Measurements from ENCODE around the gene GAK.
"Not testable (repeated sequence)": the region's sequence is repeated elsewhere in the genome, so short reads cannot be mapped to it uniquely, and the experiment has no call there.

The GAK gene

DNA sequence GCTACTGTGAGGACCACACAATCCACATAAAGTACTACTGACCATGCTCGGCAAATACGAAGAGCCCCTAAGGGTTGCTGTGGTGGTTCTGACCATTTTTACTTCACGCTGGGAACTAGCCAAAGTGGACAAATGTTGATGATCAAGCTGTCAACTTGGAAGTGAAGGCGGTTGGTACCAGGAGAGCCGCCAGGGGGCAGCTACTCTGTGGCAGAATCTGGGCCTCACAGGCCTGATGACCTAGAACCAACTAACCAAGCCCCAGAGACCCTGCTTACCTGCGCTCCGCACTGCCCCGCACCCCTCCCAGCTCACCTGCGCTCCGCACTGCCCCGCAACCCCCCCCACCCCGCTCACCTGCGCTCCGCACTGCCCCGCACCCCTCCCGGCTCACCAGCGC lies 5.6 kb downstream of the GAK start:
- DNase-seq (ENCODE audit: low spot score): no peak

DNA sequence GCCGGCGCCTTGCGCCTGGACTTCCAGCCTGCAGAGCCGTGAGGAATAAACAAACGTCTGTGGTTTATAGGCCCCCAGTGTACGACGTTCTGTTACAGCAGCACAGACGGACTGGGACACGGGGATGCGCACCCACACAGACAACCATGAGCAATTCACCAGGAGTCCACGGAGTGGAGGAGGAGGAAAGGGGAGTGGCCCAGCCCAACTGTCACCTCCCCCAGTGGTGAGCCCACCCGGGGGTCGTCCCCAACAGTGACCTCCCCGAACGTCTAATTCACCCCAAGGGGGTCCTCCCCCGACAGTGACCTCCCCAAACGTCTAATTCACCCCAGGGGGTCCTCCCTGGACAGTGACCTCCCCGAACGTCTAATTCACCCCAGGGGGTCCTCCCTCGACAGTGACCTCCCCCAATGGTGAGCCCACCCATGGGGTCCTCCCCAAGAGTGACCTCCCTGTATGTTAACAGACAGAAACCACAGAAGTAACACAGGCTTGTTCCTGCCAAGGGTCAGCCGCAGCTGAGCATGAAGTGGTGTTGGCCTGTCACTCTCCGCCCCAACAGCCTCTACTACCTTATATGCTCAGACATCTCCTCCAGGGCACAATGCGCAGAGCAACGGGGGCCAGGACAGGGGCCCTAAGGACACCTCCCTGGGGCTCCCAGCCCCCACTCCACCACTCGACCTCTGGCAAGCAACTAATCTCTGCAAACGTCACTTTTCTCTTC lies 6.2 kb downstream of the GAK start:
- DNase-seq (ENCODE audit: low spot score): no peak

DNA sequence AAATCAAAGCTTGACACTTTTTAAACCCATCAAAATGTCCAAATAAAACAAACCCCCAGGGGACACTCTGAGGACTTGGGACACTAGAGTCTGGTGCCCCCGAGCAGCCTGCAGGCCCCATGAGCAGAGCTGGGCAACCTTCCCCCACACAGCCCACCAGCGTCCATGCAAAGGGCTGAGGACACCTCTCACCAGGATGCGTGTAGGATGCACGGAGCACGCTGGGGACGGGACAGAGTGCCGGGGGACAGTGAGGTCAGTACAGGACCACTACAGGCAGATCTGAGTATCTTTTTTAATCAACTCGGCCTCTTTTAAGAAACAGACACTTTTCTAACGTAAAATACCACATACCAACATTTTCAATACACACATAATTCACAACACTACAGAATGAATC lies 6.9 kb downstream of the GAK start:
- DNase-seq (ENCODE audit: low spot score): no peak

DNA sequence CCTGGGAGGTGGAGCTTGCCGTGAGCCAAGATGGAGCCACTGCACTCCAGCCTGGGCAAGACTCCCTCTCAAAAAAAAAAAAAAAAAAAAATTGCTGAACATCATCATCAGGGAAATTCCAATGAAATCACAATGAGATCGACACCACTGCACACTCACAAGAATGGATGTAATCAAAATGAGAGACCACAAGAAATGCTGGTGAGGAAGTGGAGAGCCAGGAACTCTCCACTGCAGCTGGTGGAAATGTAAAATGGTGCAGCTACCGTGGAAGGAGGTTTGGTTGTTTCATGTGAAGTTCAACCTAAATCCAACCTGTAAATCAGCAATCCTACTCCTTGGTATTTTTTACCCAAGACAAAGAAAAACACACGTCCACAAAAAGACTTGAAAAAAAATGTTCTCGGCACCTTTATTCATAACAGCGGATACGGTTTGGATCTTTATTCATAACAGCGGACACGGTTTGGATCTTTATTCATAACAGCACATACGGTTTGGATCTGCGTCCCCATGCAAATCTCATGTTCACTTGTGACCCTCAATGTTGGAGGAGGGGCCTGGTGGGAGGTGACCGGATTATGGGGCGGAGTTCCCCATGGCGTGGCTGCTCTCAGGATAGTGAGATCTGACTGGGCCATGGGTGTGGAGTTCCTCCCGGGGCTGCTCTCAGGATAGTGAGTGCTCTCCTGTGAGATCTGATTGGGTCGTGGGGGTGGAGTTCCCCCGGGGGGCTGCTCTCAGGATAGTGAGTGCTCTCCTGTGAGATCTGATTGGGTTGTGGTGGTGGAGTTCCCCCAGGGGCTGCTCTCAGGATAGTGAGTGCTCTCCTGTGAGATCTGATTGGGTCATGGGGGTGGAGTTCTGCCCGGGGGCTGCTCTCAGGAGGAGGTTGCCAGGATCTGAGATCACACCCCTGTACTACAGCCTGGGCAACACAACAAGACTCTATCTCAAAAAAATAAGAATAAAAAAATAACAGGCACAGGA lies 7.7 kb downstream of the GAK start:
- DNase-seq (ENCODE audit: low spot score): peak; percentile 9

DNA sequence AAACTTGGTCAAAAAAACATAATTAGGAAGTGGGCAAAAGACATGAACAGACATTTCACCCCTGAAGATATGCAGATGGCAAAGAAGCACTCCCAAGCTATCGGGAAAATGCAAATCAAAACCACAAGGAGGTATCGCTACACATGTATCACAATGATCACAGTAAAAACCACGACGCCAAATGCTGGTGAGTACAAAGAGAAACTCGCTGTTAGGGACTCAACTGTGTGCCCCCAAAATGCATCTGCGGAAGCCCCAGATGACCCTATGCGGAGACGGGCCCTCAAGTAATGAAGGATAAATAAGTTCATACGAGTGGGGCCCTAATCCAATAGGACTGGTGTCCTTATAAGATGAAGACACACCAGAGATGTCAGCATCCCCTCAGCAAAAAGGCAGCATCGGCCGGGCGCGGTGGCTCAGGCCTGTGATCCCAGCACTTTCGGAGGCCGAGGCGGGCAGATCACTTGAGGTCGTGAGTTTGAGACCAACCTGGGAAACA lies 10.2 kb downstream of the GAK start:
- DNase-seq (ENCODE audit: low spot score): no peak

DNA sequence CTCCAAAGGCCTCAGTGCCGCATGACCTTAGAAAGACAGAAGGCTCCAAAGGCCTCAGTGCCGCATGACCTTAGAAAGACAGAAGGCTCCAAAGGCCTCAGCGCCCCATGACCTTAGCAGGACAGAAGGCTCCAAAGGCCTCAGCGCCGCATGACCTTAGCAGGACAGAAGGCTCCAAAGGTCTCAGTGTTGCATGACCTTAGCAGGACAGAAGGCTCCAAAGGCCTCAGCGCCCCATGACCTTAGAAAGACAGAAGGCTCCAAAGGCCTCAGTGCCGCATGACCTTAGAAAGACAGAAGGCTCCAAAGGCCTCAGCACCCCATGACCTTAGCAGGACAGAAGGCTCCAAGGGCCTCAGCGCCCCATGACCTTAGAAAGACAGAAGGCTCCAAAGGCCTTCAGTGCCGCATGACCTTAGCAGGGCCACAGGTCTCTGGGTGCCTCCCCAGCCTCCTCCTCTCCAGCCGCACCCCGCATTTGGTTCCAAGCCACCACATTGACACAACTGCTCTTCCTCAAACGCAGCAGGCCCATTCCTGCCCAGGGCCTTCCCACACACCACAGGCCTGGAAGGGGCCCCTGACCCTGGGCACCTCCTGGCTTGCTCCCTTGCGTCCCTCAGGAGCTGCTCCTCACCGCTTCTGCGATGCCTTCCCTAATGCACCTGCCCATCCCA lies 13.0 kb downstream of the GAK start:
- not testable (repeated sequence) for DNase-seq (ENCODE audit: low spot score)

DNA sequence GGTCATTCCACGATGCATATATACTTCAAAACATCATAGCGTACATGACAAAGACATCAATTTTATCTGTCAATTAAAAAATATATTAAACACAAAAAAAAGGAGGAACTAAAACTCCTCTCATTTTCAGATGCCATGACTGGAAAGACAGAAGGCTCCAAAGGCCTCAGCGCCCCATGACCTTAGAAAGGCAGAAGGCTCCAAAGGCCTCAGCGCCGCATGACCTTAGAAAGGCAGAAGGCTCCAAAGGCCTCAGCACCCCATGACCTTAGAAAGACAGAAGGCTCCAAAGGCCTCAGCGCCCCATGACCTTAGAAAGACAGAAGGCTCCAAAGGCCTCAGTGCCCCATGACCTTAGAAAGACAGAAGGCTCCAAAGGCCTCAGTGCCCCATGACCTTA lies 13.5 kb downstream of the GAK start:
- not testable (repeated sequence) for DNase-seq (ENCODE audit: low spot score)

DNA sequence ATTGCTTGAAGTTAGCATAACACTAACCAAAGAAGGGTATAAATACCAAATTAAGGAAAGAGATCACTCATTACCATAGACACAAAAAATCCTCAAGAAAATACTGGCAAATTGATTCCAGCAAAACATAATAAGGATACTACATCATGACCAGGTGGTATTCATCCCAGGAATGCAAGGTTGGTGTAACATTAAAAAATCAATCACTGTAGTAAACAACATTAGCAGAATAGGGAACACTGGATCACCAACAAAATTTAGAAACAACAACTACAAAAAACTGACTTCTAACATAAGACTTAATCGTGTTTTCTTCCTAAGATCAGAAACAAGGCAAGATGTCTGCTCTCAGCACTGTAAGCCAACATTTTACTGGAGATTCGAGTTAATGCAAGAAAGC lies 14.1 kb downstream of the GAK start:
- DNase-seq (ENCODE audit: low spot score): no peak

DNA sequence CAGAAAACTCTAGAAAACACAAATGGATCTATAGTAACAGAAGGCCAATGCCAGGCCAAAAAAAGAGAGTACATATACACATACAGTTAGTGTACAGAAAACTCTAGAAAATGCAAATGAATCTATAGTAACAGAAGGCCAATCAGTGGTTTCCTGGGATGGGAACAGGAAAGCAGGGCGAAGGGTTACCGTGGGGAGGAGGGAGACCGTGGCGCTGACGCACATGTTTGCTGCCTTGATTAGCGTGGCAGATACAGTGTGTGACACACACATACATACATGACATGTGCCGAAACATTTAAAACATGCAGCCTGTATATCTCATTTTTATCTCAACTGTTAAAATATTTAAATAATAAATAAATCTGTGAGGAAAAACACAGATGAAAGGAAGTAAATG lies 14.7 kb downstream of the GAK start:
- DNase-seq (ENCODE audit: low spot score): no peak

DNA sequence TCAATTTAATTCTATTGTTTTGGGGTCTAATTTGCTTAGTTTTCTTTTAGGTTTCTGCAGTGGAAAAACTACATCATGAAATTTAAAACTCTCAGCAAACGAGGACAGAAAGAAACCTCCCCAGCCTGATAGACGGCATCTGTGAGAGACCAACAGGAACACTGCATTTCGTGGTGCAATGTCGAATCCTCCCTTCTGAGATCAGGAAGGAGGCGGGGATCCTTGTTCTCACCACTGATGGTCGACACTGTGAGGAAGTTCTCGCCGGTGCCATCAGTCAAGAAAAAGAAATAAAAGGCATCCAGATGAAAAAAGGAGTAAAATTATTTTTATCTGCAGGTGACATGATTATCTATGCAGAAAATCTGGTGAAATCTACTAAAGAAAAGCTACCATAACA lies 16.5 kb downstream of the GAK start:
- no peak for DNase-seq (ENCODE audit: low spot score)

DNA sequence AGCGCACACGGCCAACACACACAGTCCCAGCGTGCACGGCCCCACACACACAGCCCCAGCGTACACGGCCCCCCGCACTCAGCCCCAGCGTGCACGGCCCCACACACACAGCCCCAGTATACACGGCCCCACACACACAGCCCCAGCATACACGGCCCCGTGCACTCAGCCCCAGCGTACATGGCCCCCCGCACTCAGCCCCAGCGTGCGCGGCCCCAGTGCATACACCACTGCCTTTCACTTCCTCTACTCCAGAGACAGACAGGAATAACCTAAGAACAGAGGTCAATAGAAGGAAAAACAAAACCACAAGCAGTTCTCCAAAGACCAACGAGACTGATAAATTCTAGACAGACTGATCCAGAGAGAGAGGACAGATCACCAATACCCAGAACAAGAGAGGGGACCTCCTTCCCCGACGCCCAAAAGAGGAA lies 17.1 kb downstream of the GAK start:
- DNase-seq (ENCODE audit: low spot score): no peak

DNA sequence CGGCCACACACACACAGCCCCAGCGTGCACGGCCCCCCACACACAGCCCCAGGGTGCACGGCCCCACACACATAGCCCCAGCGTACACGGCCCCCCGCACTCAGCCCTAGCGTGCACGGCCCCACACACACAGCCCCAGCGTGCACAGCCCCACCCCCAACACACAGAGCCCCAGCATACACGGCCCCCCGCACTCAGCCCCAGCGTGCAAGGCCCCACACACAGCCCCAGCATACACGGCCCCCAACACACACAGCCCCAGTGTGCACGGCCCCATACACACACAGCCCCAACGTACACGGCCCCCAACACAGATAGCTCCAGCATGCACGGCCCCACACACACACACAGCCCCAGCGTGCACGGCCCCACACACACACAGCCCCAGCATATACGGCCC lies 17.6 kb downstream of the GAK start:
- DNase-seq (ENCODE audit: low spot score): no peak

DNA sequence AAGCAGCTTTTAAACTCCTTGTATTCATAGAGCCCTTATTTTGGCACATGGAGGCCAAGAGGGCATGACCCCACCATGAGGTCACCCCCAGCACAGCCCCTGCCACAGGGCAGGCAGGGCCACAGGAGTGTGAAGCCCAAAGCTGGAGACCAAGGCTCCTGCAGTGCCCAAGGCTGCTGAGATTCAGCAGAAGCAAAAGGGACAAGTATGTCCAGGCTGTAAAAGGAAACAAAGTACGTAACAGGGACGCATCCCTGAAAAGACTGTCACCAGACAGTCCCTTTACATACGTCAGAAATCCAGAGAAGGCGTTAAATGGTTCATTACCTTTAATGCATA lies 18.9 kb downstream of the GAK start:
- DNase-seq (ENCODE audit: low spot score): no peak

DNA sequence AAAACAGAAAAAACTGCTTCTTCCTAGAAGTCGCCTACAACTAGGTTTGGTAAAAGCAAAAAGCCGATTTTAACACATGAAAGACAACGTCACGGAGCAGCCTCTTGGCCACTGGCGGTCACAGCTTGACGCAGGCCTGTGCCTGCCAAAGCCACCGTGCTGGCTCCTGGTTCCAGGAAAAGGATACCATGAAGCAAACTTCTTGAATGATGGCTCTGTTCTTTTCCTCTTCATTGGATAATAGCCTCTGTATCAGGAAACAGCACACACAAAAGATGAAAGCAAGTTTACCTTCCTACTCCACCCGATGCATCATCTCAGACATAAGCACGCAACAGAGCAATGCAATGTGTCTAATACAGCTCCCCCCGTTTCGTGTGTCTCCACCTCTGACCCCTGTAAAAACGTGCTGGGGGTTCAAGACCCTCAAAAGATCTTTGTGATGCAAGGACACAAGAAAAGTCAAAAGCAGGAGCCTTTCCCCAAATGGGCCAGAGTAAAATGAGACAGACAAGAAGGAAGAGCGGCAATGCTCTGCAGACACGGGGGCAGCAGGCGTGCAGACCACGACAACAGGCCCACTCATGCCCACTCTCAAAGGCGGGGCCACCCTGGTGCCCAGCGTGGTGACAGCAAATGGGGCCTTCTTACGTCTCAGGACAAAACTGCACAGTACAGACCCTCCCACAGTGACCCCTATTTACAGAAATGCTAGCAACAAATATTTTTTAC lies 19.4 kb downstream of the GAK start:
- no peak for DNase-seq (ENCODE audit: low spot score)

DNA sequence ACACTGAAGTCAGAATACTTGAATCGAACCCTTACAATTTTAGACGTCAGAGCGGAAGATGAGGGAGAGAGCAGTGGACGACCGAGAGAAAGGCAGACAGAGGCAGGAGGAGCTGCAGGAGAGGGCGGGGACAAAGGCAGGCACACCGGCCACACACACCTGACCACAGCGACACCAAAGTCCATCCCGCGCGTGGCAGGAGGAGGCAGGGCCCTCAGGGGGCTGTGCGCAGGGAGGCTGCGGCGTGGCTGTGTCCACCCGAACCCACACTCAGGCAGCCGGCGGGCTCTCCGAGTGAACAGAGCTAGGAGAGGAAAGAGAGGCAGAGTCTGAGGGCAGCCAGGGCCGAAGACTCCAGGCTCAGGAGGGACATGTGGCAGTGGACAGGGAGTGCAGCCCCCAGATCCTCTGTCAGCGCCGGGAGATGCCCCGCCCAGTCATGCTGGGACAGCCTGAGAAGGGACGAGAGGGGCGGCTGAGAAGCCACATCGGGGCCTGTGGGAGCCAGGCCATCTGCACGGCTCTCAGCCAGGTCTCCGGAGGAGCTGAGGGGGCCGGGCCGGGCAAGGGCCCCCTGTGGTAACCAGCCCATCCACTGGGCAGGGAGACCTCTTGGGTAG lies 20.1 kb downstream of the GAK start:
- no peak for DNase-seq (ENCODE audit: low spot score)

DNA sequence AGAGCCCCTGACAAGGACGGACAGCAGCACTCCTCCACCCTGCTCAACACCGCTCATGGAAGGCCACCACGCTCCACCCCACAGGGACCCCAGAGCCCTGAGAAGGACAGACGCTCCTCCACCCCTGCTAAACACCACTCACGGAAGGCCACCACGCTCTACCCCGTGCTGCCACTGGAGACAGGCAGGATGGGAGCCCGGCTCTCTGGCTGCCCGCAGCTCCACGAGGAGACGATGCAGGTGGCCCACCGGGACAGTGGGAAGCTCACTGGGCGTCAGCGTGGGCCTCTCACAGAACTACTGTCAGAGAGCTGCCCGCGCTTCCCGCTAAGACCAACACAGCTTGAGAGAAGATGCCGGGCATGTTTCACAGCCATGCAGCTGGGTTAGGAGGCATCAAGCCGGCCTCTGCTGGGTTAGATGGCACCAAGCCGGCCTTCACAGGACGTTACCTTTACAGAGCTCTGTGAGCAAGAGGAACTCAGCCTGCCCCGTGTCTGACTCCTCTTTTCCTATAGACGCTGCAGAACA lies 20.8 kb downstream of the GAK start:
- DNase-seq (ENCODE audit: low spot score): no peak

DNA sequence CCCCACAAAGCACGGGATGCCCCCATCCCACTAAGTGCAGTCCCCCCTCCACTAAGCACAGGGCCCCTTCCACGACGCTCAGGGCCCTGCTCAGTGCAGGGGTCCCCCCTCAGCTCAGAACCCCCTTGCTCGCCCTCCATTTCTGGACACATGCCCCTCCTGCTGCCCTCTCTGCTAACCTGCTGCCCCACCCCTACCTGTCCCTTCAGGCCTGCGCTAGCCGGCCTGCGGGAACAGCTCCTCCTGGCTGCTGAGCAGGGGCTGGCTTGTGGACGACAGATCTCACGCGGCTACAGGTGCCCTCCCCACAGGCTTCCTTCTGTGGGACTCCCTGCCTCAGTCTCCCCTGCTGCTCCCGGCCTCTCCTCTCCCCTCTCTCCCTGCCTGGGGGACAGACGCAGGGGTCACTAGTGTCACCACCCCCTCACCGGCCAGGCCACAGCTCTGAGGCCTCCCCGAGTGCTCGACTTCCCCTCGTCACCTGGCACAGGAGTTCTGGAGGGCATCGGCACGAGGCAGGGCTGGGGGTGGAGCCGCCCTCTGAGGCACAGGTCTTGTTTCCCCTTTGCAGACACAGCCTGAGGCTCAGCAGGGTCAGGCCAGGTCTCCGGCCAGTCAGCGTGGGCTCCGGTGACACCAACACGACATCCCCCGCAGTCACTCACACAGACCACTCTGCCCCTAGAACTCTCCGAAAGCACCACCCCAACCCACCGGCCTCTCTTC lies 21.6 kb downstream of the GAK start:
- no peak for DNase-seq (ENCODE audit: low spot score)

DNA sequence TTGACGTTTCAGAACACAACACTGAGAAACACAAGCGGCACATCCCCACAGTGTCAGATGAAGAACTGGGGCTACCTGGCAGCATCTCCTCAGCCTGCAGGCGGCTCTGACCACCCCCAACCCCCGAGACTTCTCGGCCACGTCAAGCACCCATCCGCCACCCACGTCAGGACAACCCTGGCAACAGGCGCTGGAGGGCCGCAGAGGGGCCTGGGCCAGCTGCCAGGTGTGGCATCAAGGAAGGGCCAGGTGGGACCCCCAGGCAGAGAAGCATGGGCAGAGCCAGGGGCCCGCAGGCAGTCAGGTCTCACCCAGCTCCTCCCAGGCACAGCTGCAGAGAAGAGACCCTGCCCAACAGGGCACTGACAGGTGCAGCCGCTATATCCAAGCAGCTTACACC lies 22.3 kb downstream of the GAK start:
- no peak for DNase-seq (ENCODE audit: low spot score)

DNA sequence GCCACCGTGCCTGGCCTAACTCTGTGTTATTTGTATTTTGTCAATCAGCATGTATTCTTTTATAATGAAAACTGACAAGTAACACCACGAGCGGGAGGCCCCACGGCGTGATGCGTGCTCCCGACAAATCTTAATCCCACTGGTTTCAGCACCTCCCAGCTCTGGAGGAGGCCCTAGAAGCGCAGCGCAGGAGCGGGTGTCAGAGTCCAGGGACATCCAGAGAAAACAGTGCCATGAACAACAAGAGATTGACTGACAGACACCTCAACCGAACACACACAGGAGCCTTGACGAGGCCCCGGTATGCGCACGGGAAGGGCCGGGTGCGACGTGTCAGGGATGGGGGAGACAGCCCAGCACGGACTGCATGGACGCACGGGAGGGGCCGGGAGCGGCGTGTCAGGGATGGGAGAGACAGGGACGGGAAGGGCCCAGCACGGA lies 23.0 kb downstream of the GAK start:
- no peak for DNase-seq (ENCODE audit: low spot score)
